Ramos (cell line): Measurements from ENCODE around the gene CEP131.
"Not testable (repeated sequence)": the region's sequence is repeated elsewhere in the genome, so short reads cannot be mapped to it uniquely, and the experiment has no call there.

ENCODE experiments used
- in situ Hi-C: fragments of 300-500 bp; cut with MboI; formaldehyde crosslinking; loops from one replicate; pipeline ENCODE4 v1.14.3; 2022; ENCODE audit warnings: low sequenced_read_pairs; ENCODE audit not compliant: unreplicated experiment

Gene CEP131

DNA sequence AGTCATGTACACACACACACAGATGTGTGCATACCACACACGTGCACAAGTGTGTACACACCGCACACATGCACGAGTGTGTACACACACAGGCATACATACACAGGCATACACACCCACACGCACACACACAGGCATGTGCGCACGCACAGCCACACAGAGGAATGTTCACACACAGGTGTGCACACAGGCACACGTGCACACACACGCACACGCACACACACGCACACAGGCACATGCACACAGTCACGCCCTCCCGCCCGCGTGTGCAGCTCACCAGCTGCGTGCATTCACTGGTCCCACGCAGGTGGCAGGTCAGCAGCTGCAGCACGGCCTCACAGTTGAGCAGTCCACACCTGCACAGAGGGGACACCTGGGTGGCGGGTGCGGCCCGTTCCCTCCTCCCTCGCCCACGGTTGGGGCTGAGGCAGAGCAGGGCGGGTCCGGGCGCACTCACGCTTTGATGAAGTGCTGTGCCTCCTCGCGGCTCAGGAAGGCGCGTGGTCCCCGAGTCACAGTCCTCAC, 8.4 kb upstream of the CEP131 start:
- in situ Hi-C loops, result no loop called here

DNA sequence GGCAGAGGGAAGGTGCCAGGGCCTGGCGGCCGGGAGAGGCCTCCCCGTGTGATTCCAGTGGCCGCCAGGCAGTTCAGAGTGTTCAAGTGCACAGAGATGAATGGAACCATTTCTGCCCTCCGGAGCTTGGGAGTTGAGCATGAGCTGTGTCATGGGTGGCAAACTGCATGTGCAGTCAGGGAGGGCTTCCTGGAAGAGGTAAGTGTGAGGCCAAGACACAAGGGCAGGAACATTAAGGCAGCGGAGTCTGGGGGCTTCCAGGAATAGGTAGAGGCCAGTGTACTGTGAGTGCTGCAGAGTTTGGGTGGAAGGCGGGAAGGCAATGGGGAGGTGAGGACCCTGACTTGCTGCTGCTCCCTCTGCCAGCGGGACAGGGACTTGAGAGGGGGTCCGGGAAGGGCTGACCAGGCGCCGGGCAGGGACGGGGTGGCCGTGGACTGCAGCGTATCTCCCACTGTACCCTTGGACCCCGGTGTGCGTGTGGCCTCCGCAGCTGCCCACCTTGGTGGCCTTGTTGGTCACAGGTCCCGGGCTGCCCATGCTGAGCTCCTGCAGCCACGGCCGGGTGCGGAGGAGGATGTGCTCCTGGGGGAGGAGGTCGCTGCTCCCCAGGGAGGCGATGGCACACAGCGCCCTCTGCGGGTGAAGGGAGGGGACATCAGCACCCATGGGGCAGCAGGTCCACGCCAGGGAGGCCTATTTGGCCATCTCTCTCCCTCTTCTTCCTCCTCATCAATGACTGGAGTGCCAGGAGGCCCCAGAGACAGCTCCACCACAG, 7.5 kb upstream of the CEP131 start:
- in situ Hi-C loops, result no loop called here

DNA sequence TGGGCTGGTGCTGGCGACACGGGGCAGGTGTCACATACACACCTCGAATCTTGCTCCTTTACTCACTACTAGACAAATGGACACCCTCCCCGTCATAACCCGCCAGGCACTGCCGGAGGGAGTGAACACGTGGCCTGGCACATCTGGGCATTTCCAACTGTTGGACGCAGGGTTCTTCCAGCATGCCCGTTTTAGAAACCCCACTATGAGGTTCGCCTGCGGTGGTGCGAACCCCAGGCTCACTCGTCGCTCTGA, 6.8 kb upstream of the CEP131 start:
- in situ Hi-C loops, result no loop called here

DNA sequence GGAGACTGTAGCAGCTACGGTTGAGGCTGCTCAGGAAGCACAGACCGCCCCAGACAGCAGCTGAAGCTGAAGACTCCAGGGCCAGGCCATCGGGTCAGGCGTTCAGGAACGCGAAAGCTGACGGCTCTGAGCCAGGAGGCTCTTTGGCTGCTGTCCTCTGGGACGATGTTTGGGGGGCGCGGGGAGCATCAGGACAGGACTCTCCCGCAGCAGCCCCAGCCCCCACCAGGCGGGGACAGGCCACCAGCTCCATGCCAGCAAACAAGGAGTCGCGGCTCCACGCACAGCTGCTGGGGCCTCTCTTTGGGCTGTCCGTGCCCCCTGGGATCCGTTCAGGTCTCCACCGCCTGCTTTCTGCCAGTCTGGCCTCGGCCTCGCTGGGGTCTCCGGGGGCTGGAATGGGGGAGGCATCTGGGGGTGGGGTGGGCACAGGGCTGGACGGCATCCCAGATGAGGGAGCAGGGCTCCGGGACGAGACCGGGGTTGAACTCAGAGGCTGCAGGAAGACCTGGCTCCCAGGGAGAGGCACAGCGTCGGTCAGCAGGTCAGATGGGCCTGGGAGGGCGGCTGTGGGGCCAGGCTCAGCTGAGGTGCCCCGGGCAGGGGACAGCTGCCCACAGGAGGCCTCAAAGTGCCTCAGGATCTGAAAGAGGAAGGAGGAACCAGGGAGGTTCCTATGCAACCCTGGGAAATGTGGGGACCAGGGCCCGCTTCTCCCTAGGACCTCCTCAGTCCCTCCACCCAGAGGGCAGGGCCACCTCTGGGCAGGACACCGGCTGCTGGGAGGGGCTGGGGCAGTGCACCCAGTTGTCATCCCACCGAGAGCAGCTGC, 6.3 kb upstream of the CEP131 start:
- in situ Hi-C loops, result no loop called here

DNA sequence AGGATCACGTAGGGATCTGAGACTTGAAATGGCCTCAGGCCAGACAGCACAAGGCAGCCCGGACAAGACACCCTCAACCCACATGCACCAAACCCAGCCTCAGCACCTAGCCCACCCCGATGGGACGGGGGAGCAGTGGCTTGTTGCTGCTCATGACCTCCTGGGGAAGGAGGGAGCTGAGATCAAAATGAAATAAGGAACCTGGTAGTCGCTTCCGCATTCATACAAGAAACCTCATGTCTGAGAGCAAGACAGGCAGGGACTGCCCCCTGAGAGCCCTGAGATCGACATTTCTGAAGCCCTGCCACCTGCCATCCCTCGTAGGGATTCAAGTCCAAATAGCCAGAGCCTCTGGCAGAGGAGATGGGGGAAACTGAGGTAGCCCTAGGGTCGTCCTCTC, 5.7 kb upstream of the CEP131 start:
- in situ Hi-C loops, result no loop called here

DNA sequence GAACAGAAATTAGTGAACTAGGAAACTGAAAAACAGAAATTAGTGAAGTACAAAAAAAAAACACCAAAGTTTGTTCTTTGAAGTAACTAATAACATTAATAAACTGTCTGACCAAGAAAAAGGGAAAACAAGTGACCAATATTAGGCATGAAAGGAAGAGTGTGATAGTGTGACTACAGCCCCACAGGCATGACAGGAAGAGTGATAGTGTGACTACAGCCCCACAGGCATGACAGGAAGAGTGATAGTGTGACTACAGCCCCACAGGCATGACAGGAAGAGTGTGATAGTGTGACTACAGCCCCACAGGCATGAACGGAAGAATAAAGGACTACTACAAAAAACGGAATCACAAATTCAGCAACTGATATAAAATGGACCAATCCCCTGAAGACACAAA, 4.9 kb upstream of the CEP131 start:
- in situ Hi-C loops, result not testable (repeated sequence)

DNA sequence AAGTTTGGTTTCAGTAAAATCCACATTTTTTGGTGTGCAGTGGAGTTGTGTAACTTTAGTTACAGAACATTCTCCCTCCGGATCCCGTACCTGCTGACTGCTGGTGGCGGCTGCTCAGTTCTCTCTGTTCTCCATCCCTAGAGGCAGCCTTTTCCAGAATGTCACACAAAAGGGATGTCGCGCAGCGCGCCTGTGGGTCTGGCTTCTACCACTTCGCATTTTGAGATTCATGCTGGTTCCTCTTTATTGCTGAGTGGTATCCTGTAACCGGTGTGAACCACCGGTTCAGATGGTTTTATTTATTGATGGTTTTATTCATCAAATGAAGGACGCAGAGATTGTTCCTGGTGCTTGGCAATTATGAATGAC, 981 bp upstream of the CEP131 start:
- in situ Hi-C loops, result no loop called here

DNA sequence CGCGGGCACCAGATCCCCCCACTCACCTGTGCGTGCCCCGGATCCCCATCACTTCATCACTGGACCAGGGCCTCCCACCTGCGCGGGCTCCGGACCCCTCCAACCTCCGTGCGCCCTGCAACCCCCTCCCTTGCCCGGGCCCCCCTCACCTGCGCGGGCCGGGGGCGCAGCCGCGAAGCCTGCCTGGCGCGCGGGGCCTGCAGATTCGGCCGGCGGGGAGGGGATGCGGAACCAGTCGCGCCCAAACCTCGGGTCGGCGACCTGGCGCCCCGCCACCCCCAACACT, 202 bp downstream of the CEP131 start:
- in situ Hi-C loops, result no loop called here

DNA sequence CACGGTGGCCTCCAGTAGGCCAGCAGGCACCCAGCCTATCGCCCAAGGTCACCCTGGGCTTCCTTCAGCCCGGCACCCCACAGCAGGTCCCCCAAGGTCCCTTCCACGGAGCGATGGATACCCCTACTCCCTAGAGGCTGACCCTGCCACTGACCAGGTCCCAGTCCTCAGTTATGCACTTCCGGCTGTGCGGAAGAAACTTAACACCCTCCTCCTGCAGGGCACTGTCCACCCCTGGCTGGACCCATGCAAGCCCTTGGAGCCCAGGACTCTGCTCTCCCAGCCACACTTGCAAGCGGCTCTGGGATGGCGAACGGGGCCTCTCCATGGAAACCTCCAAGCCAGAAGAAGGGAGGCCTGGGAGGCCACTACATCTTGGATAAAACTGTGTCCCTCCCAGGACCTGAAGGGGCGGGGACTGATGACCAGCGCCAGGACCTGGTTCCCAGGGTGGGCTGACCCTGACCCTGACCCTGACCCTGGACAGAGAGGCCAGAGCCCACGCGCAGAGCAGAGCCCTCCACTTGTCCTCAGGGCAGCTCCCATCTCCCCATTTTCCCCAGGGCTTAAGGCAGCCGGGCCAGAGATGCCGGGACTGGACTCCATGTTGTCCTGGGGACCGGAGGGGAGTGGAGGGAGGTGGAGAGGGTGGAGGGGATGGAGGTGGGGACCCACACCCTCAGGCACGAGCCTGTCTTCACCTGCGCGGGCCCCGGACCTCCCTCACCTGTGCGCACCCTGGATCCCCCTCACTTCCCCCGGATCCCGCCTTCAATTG, 734 bp downstream of the CEP131 start:
- in situ Hi-C loops, result no loop called here

DNA sequence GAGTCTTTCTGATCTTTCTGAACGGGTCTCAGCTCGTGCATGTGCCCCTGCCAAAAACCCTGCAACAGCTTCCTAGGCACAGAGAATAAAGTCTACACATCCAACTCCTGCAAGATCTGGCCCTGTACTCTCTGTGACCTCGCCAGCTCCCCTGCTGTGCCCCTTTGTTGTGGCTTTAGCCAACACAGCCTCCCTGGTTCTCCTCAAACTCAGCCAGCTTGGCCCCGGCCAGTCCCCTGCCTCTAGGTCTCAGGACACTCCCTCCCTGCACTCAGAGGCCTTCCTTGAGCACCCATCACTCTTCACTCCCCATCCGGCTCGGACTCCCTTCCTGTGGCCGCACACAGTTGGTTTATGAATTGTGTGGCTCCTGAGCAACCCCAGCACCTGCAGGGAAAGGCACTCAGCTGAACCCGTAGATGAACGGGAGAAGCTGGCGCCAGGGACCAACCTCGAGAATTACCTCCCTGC, 1.4 kb downstream of the CEP131 start:
- in situ Hi-C loops, result no loop called here

DNA sequence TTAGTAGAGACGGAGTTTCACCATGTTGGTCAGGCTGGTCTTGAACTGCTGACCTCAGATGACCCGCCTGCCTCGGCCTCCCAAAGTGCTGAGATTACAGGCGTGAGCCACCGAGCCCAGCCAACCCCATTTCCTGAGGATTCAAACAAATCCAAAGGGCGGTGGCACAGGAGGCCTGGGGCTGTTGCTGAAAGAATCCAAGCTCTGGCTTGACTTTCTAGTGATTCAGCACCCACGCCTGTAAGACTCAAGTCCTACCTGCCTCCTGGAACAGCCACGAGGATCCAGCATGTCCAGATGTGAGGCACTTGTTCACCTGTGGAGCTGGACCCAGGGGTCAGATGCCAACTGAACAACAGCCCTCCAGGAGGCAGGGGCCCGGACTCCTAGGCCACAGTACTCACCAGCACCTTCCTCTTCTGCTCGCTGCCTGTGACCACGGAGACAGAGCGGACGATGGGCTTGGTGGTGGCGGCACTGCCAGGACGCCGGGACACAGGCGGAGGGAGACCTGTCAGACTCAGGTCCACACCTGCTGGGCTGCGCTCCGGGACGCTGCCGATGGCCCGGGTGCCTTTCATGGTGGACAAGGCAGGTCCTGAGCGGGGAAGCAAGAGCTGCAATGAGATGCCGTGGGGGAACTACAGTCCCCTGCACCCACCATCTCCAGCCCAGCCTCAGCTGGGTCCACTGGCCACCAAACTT, 3.1 kb downstream of the CEP131 start:
- in situ Hi-C loops, result no loop called here

DNA sequence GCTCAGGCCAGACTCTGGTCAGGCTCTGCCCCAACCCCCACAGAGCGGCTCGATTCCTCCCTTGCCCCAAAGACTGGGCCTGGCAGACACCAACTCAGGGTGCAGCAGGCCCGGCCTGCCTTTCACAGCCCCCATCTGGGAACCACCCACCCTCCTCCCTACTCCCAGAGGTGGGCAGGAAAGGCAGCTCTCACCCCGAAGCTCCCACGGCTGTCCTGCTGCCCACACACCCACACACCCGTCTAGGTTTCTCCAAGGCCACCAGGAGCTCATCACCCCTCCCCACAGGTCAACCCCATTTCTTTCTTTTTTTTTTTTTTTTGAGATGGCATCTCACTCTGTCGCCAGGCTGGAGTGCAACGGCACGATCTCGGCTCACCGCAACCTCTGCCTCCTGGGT, 3.8 kb downstream of the CEP131 start:
- in situ Hi-C loops, result no loop called here

DNA sequence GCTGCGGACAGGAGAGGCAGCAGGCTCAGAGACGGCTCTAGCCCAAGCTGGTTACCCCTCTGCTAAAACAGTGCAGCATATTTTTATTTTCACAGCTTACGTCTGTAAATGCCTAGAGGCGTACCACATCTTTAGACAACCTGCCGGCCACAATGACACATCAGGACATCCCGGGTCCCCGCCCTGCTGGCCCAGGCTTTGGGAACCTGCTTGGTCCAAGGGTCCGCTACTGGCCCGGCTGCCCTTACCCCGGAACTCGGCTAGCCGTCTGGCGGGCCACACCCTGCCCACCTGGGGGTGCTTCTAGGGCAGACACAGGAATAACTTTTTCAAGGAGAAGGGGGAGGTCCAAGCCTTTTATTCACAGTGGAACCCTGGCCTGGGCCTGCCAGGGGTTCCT, 4.3 kb downstream of the CEP131 start:
- in situ Hi-C loops, result no loop called here

DNA sequence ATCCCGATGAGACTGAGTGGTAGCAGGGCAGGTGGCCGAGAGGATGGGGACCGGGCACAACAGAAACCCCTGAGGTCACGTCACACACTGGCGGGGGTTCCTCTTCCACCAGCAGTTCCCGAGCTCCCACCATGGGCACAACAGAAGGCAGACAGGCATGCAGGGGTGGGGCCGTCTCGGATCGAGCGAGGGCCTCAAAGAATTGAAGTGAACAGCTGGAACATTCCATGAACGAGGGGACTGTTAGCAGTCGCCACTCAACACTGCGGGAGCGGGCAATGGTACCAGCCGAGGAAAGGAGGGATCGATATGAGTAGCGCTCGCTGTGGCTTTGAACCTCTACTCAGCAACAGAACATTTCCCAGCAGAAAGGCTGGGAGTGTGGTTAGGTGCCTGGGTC, 5.3 kb downstream of the CEP131 start:
- in situ Hi-C loops, result no loop called here

DNA sequence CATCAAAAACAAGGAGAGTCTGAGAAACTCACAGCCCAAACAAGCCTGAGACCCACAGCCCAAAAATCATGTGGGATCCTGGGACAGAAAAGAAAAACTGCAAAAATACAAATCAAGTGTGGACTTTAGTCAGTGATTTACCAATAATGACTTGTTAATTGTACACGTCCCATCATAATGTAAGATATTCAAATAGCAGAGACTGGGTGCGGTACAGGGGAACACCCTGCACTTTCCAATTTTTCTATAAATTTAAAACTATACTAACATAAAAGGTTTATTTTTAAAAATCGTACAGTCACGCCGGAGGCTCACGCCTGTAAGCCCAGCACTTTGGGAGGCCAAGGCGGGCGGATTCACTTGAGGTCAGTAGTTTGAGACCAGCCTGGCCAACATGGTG, 8.8 kb downstream of the CEP131 start:
- in situ Hi-C loops, result no loop called here

DNA sequence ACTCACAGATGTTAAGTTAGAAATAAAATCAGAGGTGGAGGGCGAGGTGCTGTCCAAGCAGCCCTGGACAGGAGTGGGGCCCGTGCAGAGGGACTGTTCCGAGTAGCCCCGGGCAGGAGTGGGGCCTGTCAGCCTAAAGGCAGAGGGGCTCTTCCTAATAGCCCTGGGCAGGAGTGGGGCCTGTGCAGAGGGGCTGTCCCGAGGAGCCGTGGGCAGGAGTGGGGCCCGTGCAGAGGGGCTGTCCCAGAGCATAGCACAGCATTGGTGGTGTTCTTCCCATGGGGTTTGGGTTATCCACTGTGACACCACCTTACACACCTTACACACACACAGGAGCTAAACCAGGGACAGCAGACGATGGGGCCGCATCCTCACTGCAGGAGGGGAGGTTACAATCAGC, 10.4 kb downstream of the CEP131 start:
- in situ Hi-C loops, result no loop called here

DNA sequence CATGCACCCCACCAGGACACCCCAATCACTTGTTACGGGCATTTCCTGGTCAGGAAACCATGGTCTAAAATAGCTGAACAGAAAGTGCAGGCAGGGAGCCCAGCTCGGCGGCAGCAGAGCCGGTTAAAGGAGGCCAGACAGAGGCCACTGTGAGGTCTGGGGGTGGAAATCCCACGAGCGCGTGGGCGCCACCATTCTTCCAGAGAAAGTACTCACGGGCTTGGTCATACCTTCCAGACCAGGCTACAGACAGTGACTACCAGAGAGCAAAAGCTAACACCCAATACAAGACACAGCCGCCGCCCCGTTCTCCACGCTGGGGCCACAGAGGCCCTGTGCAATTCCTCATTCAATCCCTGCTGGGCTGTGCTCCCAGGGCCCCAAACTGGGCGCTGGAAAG, 11.9 kb downstream of the CEP131 start:
- in situ Hi-C loops, result no loop called here

DNA sequence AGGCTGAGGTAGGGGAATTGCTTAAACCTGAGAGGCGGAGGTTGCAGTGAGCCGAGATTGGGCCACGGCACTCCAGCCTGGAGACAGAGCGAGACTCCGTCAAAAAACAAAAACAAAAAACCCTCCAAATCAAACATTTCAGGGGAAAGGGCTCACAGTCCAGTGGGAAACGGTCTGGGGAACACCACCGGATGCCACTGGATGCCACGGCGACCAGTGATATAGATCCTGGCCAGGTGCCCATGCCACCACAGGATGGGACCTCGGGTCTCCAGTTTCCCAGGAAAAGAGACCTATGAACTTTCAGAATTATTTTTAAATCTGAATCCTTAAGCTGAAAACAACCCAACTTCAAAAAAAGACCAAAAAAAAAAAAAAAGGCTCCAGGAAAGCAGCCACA, 12.3 kb downstream of the CEP131 start:
- in situ Hi-C loops, result no loop called here

DNA sequence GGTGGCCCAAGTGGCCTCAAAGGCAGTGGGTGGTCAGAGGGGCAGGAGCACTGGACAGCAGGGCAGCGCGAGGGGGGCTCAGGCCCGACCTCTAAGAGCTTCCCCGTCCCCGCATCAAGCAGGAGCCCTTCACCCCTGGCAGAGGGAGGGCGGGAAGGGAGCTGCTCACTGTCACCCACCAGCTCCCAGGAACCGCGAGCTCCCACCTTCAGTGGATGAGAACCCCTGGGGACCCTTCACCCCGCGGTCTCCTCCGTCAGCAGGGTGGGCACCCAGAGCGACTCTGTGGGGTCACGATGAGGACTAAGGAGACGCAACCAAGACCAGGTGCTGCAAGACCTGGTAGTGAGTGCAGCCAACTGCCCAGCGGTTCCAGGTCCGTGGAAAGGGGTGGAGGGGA, 13.6 kb downstream of the CEP131 start:
- in situ Hi-C loops, result no loop called here

DNA sequence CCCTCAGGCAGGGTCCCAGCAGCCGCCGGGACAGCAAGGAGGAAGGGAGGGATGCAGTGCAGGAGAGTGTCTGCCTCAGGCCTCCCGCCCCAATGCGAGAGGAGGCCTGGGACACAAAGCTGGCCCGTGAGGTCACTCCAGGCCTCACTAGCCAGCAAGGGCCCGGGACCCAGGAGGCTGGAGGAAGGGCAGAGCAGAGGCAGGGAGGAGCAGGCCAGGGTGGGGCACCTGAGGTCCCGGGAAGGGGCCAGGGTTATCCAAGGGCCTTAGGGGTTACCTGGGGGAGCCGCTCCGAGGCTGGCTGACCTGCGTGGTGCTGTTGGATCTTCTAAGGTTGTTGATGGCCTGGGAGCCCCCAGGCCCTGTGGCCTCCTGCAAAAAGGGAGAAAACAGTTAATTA, 14.1 kb downstream of the CEP131 start:
- in situ Hi-C loops, result no loop called here
